OCI-LY1 (cell line): ENCODE results near the gene ALG5.

Experiments
- CTCF ChIP-seq: fragments of 200-600 bp; sonication (generic), shearing (Covaris generic); IDR thresholded peaks from 2 replicates; pipeline ENCODE4 v1.5.1; 2017; ENCODE audit warnings: mild to moderate bottlenecking, antibody characterized with exemption, low read length, moderate library complexity, mixed read lengths
- EZH2 ChIP-seq: fragments of 200-600 bp; sonication (generic), shearing (Covaris generic); IDR thresholded peaks from 2 replicates; pipeline ENCODE4 v1.8.0; 2017; ENCODE audit warnings: borderline replicate concordance, mixed run types, mild to moderate bottlenecking, antibody characterized with exemption, low read length, moderate library complexity, mixed read lengths

GRCh38 chr13:36965767-36966166 lies 33.4 kb downstream of the ALG5 start:
- TF ChIP-seq CTCF = no peak
- TF ChIP-seq EZH2 = no peak
